Uterus (tissue), 2 donors: ENCODE measurements around the gene VKORC1L1.

ENCODE experiments used
- POLR2A ChIP-seq, 2 donors: fragments of 450-650 bp; IDR thresholded peaks; one replicate each; pipeline ENCODE4 v1.6.1; 2016; ENCODE audit warnings: antibody characterized with exemption in 2 of 2, mild to moderate bottlenecking in 1 of 2, moderate library complexity in 1 of 2
- TF ChIP-seq, protein P1 (sequence below), 4 experiments: fragments of 200-600 bp in 2 of 4; fragments of 450-650 bp in 2 of 4; sonication (generic) in 2 of 4; IDR thresholded peaks; one replicate each; pipeline ENCODE4 v1.5.1; 2016 to 2019; ENCODE audit warnings: antibody characterized with exemption in 4 of 4, mild to moderate bottlenecking in 2 of 4, moderate library complexity in 1 of 4

GRCh38 chr7:65992526-65992925 lies 119.7 kb downstream of the VKORC1L1 start:
- TF ChIP-seq, protein P1, sequence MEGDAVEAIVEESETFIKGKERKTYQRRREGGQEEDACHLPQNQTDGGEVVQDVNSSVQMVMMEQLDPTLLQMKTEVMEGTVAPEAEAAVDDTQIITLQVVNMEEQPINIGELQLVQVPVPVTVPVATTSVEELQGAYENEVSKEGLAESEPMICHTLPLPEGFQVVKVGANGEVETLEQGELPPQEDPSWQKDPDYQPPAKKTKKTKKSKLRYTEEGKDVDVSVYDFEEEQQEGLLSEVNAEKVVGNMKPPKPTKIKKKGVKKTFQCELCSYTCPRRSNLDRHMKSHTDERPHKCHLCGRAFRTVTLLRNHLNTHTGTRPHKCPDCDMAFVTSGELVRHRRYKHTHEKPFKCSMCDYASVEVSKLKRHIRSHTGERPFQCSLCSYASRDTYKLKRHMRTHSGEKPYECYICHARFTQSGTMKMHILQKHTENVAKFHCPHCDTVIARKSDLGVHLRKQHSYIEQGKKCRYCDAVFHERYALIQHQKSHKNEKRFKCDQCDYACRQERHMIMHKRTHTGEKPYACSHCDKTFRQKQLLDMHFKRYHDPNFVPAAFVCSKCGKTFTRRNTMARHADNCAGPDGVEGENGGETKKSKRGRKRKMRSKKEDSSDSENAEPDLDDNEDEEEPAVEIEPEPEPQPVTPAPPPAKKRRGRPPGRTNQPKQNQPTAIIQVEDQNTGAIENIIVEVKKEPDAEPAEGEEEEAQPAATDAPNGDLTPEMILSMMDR (IDR thresholded peaks at IDR 0.05): no peak
- TF ChIP-seq POLR2A (IDR thresholded peaks at IDR 0.05): no peak
